NCI-H2196 treated with DMSO at 0.1 percent for 48 hours (cell line): ENCODE measurements around the gene FEV.

ENCODE experiments used
- DNase-seq: peaks from one replicate; lab custom pipeline; 2025; ENCODE audit not compliant: unreplicated experiment; lab: John Stamatoyannopoulos, UW

The FEV gene

GRCh38 chr2:218993345-218994315 lies 8.6 kb upstream of the FEV start, which contains the start of gene CRYBA2:
TSS of gene CRYBA2 (minus strand) at chr2:218993422. CDS start at chr2:218993176, 246 bp downstream.
- no peak for DNase-seq

GRCh38 chr2:218992703-218993344 lies 7.8 kb upstream of the FEV start:
- no peak for DNase-seq

- DNase-seq: no peak
These were observed 7.2 kb upstream of the FEV start for GRCh38 chr2:218992196-218992595.

GRCh38 chr2:218991674-218992168 lies 6.7 kb upstream of the FEV start:
- no peak for DNase-seq

- DNase-seq: no peak
These were observed 5.6 kb upstream of the FEV start for GRCh38 chr2:218990612-218991011.

- no peak for DNase-seq
These were observed 5.1 kb upstream of the FEV start for GRCh38 chr2:218990052-218990451.

GRCh38 chr2:218988650-218989049 lies 3.7 kb upstream of the FEV start:
- no peak for DNase-seq

- DNase-seq: no peak
These were observed 3.2 kb upstream of the FEV start for GRCh38 chr2:218988164-218988563.

GRCh38 chr2:218986148-218986761 lies 1.3 kb upstream of the FEV start:
- DNase-seq: no peak

GRCh38 chr2:218985325-218986091 lies 524 bp upstream of the FEV start:
- no peak for DNase-seq

- no peak for DNase-seq
These were observed 554 bp downstream of the FEV start for GRCh38 chr2:218984239-218985020.

GRCh38 chr2:218983934-218984238 lies 1.1 kb downstream of the FEV start:
- no peak for DNase-seq

- no peak for DNase-seq
These were observed 1.6 kb downstream of the FEV start for GRCh38 chr2:218983263-218983933.

GRCh38 chr2:218982586-218983262 lies 2.3 kb downstream of the FEV start:
- DNase-seq: no peak

- DNase-seq: no peak
These were observed 3.0 kb downstream of the FEV start for GRCh38 chr2:218981881-218982585.

GRCh38 chr2:218981390-218981880 lies 3.5 kb downstream of the FEV start:
- DNase-seq: no peak

GRCh38 chr2:218980735-218981389 lies 4.1 kb downstream of the FEV start:
- DNase-seq: no peak
